Trophoblast cell (in vitro differentiated cells and primary cell): Measurements from ENCODE around the gene TBC1D22A.

Experiments used
- DNase-seq, 2 donors: peaks; one replicate each; pipeline ENCODE4 v3.0.0-alpha.2; 2016
- H2AFZ ChIP-seq: 2 replicates; pipeline ENCODE4 v1.6.1; 2013; ENCODE audit warnings: low read length, moderate library complexity, mild to moderate bottlenecking; ENCODE audit not compliant: insufficient read depth, poor library complexity
- H2AK5ac ChIP-seq: 2 replicates; pipeline ENCODE4 v1.6.1; 2013; ENCODE audit warnings: mild to moderate bottlenecking, low read length
- H2BK120ac ChIP-seq: 2 replicates; pipeline ENCODE4 v1.6.1; 2013; ENCODE audit warnings: low read length, mild to moderate bottlenecking, moderate library complexity; ENCODE audit not compliant: insufficient read depth, poor library complexity
- H2BK12ac ChIP-seq: 2 replicates; pipeline ENCODE4 v1.6.1; 2013; ENCODE audit warnings: mild to moderate bottlenecking, low read length, moderate library complexity
- H2BK5ac ChIP-seq: 2 replicates; pipeline ENCODE4 v1.6.1; 2013; ENCODE audit warnings: low read length, low read depth, moderate library complexity, mild to moderate bottlenecking; ENCODE audit not compliant: poor library complexity
- H3K14ac ChIP-seq: 2 replicates; pipeline ENCODE4 v1.6.1; 2013; ENCODE audit warnings: mild to moderate bottlenecking, low read length
- H3K18ac ChIP-seq: 2 replicates; pipeline ENCODE4 v1.6.1; 2013; ENCODE audit warnings: mild to moderate bottlenecking, low read length
- H3K23ac ChIP-seq: 2 replicates; pipeline ENCODE4 v1.6.1; 2013; ENCODE audit warnings: low read length
- H3K27ac ChIP-seq: 2 replicates; pipeline ENCODE4 v1.5.1; 2013; ENCODE audit warnings: low read depth, mild to moderate bottlenecking, inconsistent platforms, low read length, moderate library complexity
- H3K27me3 ChIP-seq: 2 replicates; pipeline ENCODE4 v1.6.1; 2013; ENCODE audit warnings: inconsistent platforms, mild to moderate bottlenecking, low read length, moderate library complexity; ENCODE audit not compliant: insufficient read depth
- H3K36me3 ChIP-seq, 2 experiments: 1 replicate in 1 of 2; 2 replicates in 1 of 2; pipeline ENCODE4 v1.6.1; 2013; ENCODE audit warnings: low read length in 2 of 2, mild to moderate bottlenecking in 2 of 2, moderate library complexity in 1 of 2; ENCODE audit not compliant: insufficient read depth in 2 of 2, control insufficient read depth in 1 of 2
- H3K4ac ChIP-seq: 2 replicates; pipeline ENCODE4 v1.6.1; 2013; ENCODE audit warnings: low read depth, mild to moderate bottlenecking, low read length, moderate library complexity
- H3K4me1 ChIP-seq, 2 experiments: 1 replicate in 1 of 2; 2 replicates in 1 of 2; pipeline ENCODE4 v1.6.1; 2013; ENCODE audit warnings: low read length in 2 of 2, mild to moderate bottlenecking in 2 of 2, moderate library complexity in 1 of 2; ENCODE audit not compliant: insufficient read depth in 2 of 2, control insufficient read depth in 1 of 2
- H3K4me2 ChIP-seq: 2 replicates; pipeline ENCODE4 v1.6.1; 2013; ENCODE audit warnings: inconsistent platforms, mild to moderate bottlenecking, low read length, moderate library complexity
- H3K4me3 ChIP-seq: 2 replicates; pipeline ENCODE4 v1.5.1; 2013; ENCODE audit warnings: mild to moderate bottlenecking, low read depth, low read length, inconsistent platforms
- H3K79me1 ChIP-seq: one replicate; pipeline ENCODE4 v1.6.1; 2013; ENCODE audit warnings: low read length
- H3K79me2 ChIP-seq: 2 replicates; pipeline ENCODE4 v1.6.1; 2013; ENCODE audit warnings: low read length, mild to moderate bottlenecking; ENCODE audit not compliant: control insufficient read depth, insufficient read depth, poor library complexity
- H3K9ac ChIP-seq: 2 replicates; pipeline ENCODE4 v1.6.1; 2013; ENCODE audit warnings: mild to moderate bottlenecking, low read length
- H3K9me3 ChIP-seq: 2 replicates; pipeline ENCODE4 v1.6.1; 2013; ENCODE audit warnings: low read depth, mild to moderate bottlenecking, control low read depth, inconsistent platforms, low read length; ENCODE audit not compliant: insufficient read depth
- H4K12ac ChIP-seq: 2 replicates; pipeline ENCODE4 v1.6.1; 2013; ENCODE audit warnings: low read depth, mild to moderate bottlenecking, low read length, moderate library complexity
- H4K8ac ChIP-seq: 2 replicates; pipeline ENCODE4 v1.6.1; 2013; ENCODE audit warnings: low read depth, mild to moderate bottlenecking, low read length, moderate library complexity
- H4K91ac ChIP-seq: one replicate; pipeline ENCODE4 v1.6.1; 2013; ENCODE audit warnings: low read depth, mild to moderate bottlenecking, low read length, moderate library complexity
- WGBS: extraction: QIAGEN DNeasy Blood & Tissue Kit; methylation state at CpG from one replicate; pipeline ENCODE4 v1.1.7; 2013; ENCODE audit warnings: missing lambda C conversion rate; ENCODE audit not compliant: insufficient read length, insufficient coverage; ENCODE audit errors: extremely low coverage; 5-methylcytosine and 5-hydroxymethylcytosine counted together

Gene TBC1D22A

DNA sequence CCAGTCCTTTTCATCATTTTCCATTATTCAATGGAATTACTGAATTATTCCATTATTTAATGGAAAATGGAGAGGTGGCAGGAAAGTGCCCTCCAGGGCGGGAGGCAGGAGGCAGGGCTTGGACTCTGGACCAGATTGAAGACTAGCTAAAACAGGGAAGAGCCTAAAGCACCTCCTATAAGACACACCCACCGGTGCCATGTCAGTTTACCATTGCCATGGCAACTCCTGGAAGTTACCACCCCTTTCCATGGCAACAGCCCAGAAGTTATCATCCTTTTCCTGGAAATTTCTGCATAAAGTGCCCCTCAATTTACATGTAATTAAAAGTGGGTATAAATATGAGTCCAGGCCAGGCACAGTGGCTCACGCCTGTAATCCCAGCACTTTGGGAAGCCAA lies 443.7 kb downstream of the TBC1D22A start:
- no CpG with 5 or more reads among the region's 3 CpGs for WGBS
- Histone ChIP-seq H4K8ac (no peak overlapping the region), H3K27ac (no peak overlapping the region)

DNA sequence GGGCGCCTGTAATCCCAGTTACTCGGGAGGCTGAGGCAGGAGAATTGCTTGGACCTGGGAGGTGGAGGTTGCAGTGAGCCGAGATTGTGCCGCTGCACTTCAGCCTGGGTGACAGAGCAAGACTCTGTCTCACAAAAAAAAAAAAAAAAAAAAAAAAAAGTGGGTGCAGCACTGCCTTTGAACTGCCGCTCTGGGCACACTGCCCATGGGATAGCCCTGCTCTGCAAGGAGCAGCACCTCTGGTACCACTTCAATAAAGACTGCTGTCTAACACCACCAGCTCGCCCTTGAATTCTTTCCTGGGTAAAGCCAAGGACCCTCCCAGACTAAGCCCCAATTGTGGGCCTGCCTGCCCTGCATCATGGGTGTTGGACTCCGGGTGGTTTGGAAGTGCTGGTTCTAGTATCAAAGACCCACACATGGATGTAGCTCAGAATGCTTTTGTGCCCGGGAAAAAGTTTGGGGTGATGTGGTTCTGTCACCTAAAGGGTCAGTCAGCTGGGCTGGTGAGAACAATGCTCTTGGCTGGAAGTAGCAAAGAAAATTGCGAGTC lies 444.3 kb downstream of the TBC1D22A start:
- Histone ChIP-seq H2BK120ac (no peak overlapping the region), H3K27me3 (no peaks in the 10 kb centered on the region), H2AFZ (no peak overlapping the region), H3K4me2 (no peak overlapping the region), H3K27ac (no peak overlapping the region), H3K18ac (no peak overlapping the region), H3K9me3 (peaks cover 82% of the 10 kb centered on the region), H3K79me1 (no peaks in the 10 kb centered on the region), H3K4me1 (no peaks in the 10 kb centered on the region), H4K12ac (no peak overlapping the region), H2BK5ac (no peak overlapping the region), H3K14ac (no peak overlapping the region), H3K36me3 (peaks cover 0 to 2% of the 10 kb centered on the region in 2 experiments), H3K9ac (no peak overlapping the region), H2AK5ac (no peak overlapping the region), H4K8ac (no peak overlapping the region), H3K23ac (no peak overlapping the region), H3K4me3 (no peak overlapping the region), H2BK12ac (no peak overlapping the region), H4K91ac (no peak overlapping the region), H3K79me2 (no peaks in the 10 kb centered on the region), H3K4ac (no peak overlapping the region)
- no CpG with 5 or more reads among the region's 9 CpGs for WGBS
- DNase-seq = no peak

More for the DNA sequence above, 443.7 kb downstream of the TBC1D22A start:
- Histone ChIP-seq H3K27me3 (no peaks in the 10 kb centered on the region), H4K91ac (no peak overlapping the region), H3K4me2 (no peak overlapping the region), H3K79me2 (no peaks in the 10 kb centered on the region), H3K9me3 (peaks cover 88% of the 10 kb centered on the region), H3K36me3 (peaks cover 0 to 2% of the 10 kb centered on the region in 2 experiments), H3K4me3 (no peak overlapping the region), H3K79me1 (no peaks in the 10 kb centered on the region), H3K18ac (no peak overlapping the region), H4K12ac (no peak overlapping the region), H2BK120ac (no peak overlapping the region), H2AFZ (no peak overlapping the region), H2BK12ac (no peak overlapping the region), H3K9ac (no peak overlapping the region), H3K4ac (no peak overlapping the region), H3K4me1 (no peaks in the 10 kb centered on the region), H3K14ac (no peak overlapping the region), H3K23ac (no peak overlapping the region), H2AK5ac (no peak overlapping the region), H2BK5ac (no peak overlapping the region)
- DNase-seq = no peak

DNA sequence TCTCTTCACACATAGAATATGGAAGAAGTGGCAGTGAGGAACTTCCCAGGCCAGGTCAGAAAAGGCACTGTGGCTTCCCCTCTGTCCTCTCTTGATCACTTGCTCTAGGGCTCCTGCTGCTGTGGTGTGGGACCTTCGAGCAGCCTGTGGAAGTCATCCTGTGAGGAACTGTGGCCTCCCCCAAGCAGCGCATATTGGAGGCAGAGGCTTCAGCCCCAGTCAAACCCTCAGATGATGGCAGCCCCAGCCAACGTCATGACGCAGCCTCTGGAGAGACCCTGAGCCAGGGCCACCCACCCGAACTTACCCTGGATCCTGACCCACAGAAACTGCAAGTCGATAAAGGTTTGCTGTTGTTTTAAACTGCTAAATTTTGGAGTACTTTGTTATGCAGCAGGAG lies 444.9 kb downstream of the TBC1D22A start:
- Histone ChIP-seq H3K27me3 (no peaks in the 10 kb centered on the region), H3K4ac (no peak overlapping the region), H4K12ac (no peak overlapping the region), H3K36me3 (peaks cover 0 to 2% of the 10 kb centered on the region in 2 experiments), H3K79me1 (no peaks in the 10 kb centered on the region), H2AFZ (no peak overlapping the region), H2BK120ac (no peak overlapping the region), H3K4me3 (no peak overlapping the region), H3K18ac (no peak overlapping the region), H4K91ac (no peak overlapping the region), H2BK12ac (no peak overlapping the region), H3K14ac (no peak overlapping the region), H4K8ac (no peak overlapping the region), H3K4me1 (no peaks in the 10 kb centered on the region), H3K9me3 (peaks cover 81% of the 10 kb centered on the region), H3K4me2 (no peak overlapping the region), H2AK5ac (no peak overlapping the region), H3K79me2 (no peaks in the 10 kb centered on the region), H3K9ac (no peak overlapping the region), H2BK5ac (no peak overlapping the region), H3K23ac (no peak overlapping the region), H3K27ac (no peak overlapping the region)
- DNase-seq = no peak
- WGBS = no CpG with 5 or more reads among the region's 6 CpGs

DNA sequence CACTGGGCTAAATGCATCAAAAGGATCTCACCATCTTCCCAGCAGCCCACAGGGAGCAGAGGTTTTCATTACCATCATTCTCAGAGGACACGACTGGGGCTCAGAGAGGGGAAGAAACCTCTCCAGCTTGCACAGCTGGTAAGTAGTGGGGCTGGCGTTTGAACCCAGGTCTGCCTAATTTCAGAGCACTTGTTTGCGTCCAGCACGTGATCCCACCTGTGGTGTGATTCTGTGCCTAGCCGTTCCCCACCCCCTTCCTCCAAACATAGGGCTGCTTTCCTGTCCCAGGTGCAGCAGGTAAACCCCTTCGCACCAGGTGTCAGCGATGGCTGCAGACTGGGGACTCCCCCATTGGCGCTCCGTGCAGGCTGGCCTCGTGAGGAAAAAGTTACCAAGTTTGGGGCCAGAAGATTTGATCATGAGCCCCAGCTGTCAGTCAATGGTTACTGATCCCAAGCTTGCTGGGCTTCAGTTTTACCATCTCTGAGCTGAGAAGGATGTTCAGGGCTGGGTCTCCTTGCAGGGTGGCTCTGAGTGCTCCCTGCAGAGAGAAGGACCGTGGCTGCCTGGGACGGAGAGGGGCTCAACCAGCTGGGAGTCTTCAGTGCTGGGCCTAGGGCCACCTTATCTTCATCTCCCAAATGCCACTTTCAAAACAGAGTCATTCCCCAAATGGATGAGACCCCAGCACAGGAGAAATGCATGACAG lies 445.6 kb downstream of the TBC1D22A start:
- no CpG with 5 or more reads among the region's 12 CpGs for WGBS
- no peak overlapping the region for H2BK120ac ChIP-seq

More for the DNA sequence above, 445.6 kb downstream of the TBC1D22A start:
- H2BK12ac ChIP-seq = no peak overlapping the region
- no peaks in the 10 kb centered on the region for H3K27me3 ChIP-seq
- no peak overlapping the region for H3K23ac ChIP-seq
- H2BK5ac ChIP-seq = no peak overlapping the region
- H4K12ac ChIP-seq = no peak overlapping the region
- no peak overlapping the region for H3K18ac ChIP-seq
- H3K27ac ChIP-seq = no peak overlapping the region
- no peak overlapping the region for H2AFZ ChIP-seq
- peaks cover 81% of the 10 kb centered on the region for H3K9me3 ChIP-seq
- no peaks in the 10 kb centered on the region for H3K79me2 ChIP-seq
- H3K4me2 ChIP-seq = no peak overlapping the region
- no peak overlapping the region for H3K4ac ChIP-seq
- H3K79me1 ChIP-seq = no peaks in the 10 kb centered on the region
- no peak for DNase-seq
- no peak overlapping the region for H4K8ac ChIP-seq
- no peak overlapping the region for H3K4me3 ChIP-seq
- peaks cover 0 to 2% of the 10 kb centered on the region in 2 experiments for H3K36me3 ChIP-seq
- H3K9ac ChIP-seq = no peak overlapping the region
- H4K91ac ChIP-seq = no peak overlapping the region
- no peak overlapping the region for H2AK5ac ChIP-seq
- no peaks in the 10 kb centered on the region for H3K4me1 ChIP-seq
- H3K14ac ChIP-seq = no peak overlapping the region
